Karpas-422 (cell line): ENCODE data around the gene DIPK1B. TPM values are rescaled to one million over a fixed set of nuclear protein-coding genes. Genes with fewer than 3 reads are reported as not detected.

Experiments used
- DNase-seq: peaks from one replicate; pipeline ENCODE4 v3.0.0-alpha.2; 2015
- H2AFZ ChIP-seq: fragments of 200-600 bp; sonication (generic); 2 replicates; pipeline ENCODE4 v1.6.1; 2014; ENCODE audit warnings: antibody characterized with exemption, low read length, mixed read lengths
- H3K27ac ChIP-seq: fragments of 200-600 bp; sonication (generic); 2 replicates; pipeline ENCODE4 v1.5.1; 2014; ENCODE audit warnings: mild to moderate bottlenecking, low read length, moderate library complexity
- H3K27me3 ChIP-seq: fragments of 200-600 bp; sonication (generic); 2 replicates; pipeline ENCODE4 v1.6.1; 2014; ENCODE audit warnings: low read length, mixed read lengths
- H3K36me3 ChIP-seq: fragments of 200-600 bp; sonication (generic); 2 replicates; pipeline ENCODE4 v1.6.1; 2014; ENCODE audit warnings: low read length, mixed read lengths; ENCODE audit not compliant: insufficient read depth
- H3K4me1 ChIP-seq: fragments of 200-600 bp; sonication (generic); 2 replicates; pipeline ENCODE4 v1.6.1; 2014; ENCODE audit warnings: mild to moderate bottlenecking, low read length, mixed read lengths
- H3K4me2 ChIP-seq: fragments of 200-600 bp; sonication (generic); 2 replicates; pipeline ENCODE4 v1.6.1; 2014; ENCODE audit warnings: low read length, low read depth, mild to moderate bottlenecking; ENCODE audit not compliant: poor library complexity, severe bottlenecking
- H3K4me3 ChIP-seq: fragments of 200-600 bp; sonication (generic); 2 replicates; pipeline ENCODE4 v1.5.1; 2014; ENCODE audit warnings: mild to moderate bottlenecking, antibody characterized with exemption, low read length, mixed read lengths
- H3K79me2 ChIP-seq: fragments of 200-600 bp; sonication (generic); 2 replicates; pipeline ENCODE4 v1.6.1; 2014; ENCODE audit warnings: mild to moderate bottlenecking, low read length, mixed read lengths
- H3K9ac ChIP-seq: fragments of 200-600 bp; sonication (generic); 2 replicates; pipeline ENCODE4 v1.6.0; 2014; ENCODE audit warnings: low read length
- H3K9me2 ChIP-seq: fragments of 200-600 bp; sonication (generic), shearing (Covaris generic); replicated peaks from 2 replicates; pipeline ENCODE4 v1.6.0; 2014; ENCODE audit warnings: mild to moderate bottlenecking, low read length, moderate library complexity; ENCODE audit not compliant: insufficient read depth
- H3K9me3 ChIP-seq: fragments of 300-700, 200-600 bp; sonication (generic); 2 replicates; pipeline ENCODE4 v1.6.1; 2014; ENCODE audit warnings: low read length, mixed read lengths
- H4K20me1 ChIP-seq: fragments of 200-600 bp; sonication (generic); 2 replicates; pipeline ENCODE4 v1.6.1; 2014; ENCODE audit warnings: mild to moderate bottlenecking, antibody characterized with exemption, low read length, low read depth; ENCODE audit not compliant: insufficient read depth
- total RNA-seq: library from RNA; depleted of rRNA; stranded (reverse); fragments of >200 nt; shearing (Covaris generic); gene quantifications from 2 replicates; pipeline ENCODE4 v1.2.3, GENCODE V29; 2014; ENCODE audit warnings: low replicate concordance; rRNA removed

DIPK1B gene
- total RNA-seq = not detected in 2 replicates

GRCh38 chr9:136711751-136712689, at the start of gene DIPK1B:
TSS of gene DIPK1B (plus strand) at chr9:136712572. CDS start at chr9:136712666, 94 bp downstream.
- Histone ChIP-seq H3K9me3 (no peaks in the 10 kb centered on the region), H3K27ac (no peak within 1 kb of the TSS), H3K9ac (no peak within 1 kb of the TSS), H3K4me2 (no peak within 1 kb of the TSS), H3K9me2 (no peaks in the 10 kb centered on the region), H3K36me3 (no peaks in the 10 kb centered on the region), H4K20me1 (0 out of 2 replicates have a peak, but pooled peaks cover 2% of the 10 kb centered on the region), H3K27me3 (no peaks in the 10 kb centered on the region), H3K4me1 (no peaks in the 10 kb centered on the region), H2AFZ (no peak within 1 kb of the TSS), H3K79me2 (no peaks in the 10 kb centered on the region), H3K4me3 (no peak within 1 kb of the TSS)
- DNase-seq = no peak

- H3K36me3 ChIP-seq = no peaks in the 10 kb centered on the region
- DNase-seq = no peak
- H4K20me1 ChIP-seq = 0 out of 2 replicates have a peak, but pooled peaks cover 3% of the 10 kb centered on the region
- H3K9ac ChIP-seq = no peak within 1 kb of the TSS
- no peaks in the 10 kb centered on the region; the same call in 1 of the 2 replicates for H3K4me1 ChIP-seq
- H3K27ac ChIP-seq = no peak within 1 kb of the TSS
- H3K4me3 ChIP-seq = no peak within 1 kb of the TSS
- no peaks in the 10 kb centered on the region for H3K9me2 ChIP-seq
- no peak within 1 kb of the TSS for H2AFZ ChIP-seq
- no peaks in the 10 kb centered on the region for H3K27me3 ChIP-seq
- H3K79me2 ChIP-seq = no peaks in the 10 kb centered on the region
- no peaks in the 10 kb centered on the region for H3K9me3 ChIP-seq
- H3K4me2 ChIP-seq = no peak within 1 kb of the TSS
Measured at GRCh38 chr9:136662656-136663581, 49.5 kb upstream of the DIPK1B start, which contains the start of gene EGFL7. TSS of gene EGFL7 (plus strand) at chr9:136662916. CDS start at chr9:136668283, 5,367 bp downstream.

GRCh38 chr9:136664000-136664915, 48.1 kb upstream of the DIPK1B start:
- Histone ChIP-seq H4K20me1 (0 out of 2 replicates have a peak, but pooled peaks cover 3% of the 10 kb centered on the region), H3K9me3 (no peaks in the 10 kb centered on the region), H2AFZ (no peak overlapping the region), H3K9ac (no peak overlapping the region), H3K4me2 (no peak overlapping the region), H3K27ac (no peak overlapping the region), H3K79me2 (no peaks in the 10 kb centered on the region), H3K36me3 (no peaks in the 10 kb centered on the region), H3K4me3 (no peak overlapping the region), H3K27me3 (no peaks in the 10 kb centered on the region), H3K4me1 (peaks cover 4% of the 10 kb centered on the region; the same call in 1 of the 2 replicates), H3K9me2 (no peaks in the 10 kb centered on the region)
- DNase-seq = no peak

GRCh38 chr9:136665111-136665703, 47.2 kb upstream of the DIPK1B start:
- H3K27ac ChIP-seq = no peak overlapping the region
- H3K9me3 ChIP-seq = no peaks in the 10 kb centered on the region
- H2AFZ ChIP-seq = no peak overlapping the region
- H3K27me3 ChIP-seq = no peaks in the 10 kb centered on the region
- no peaks in the 10 kb centered on the region for H4K20me1 ChIP-seq
- no peaks in the 10 kb centered on the region for H3K9me2 ChIP-seq
- no peak overlapping the region for H3K9ac ChIP-seq
- peaks cover 4% of the 10 kb centered on the region; the same call in 1 of the 2 replicates for H3K4me1 ChIP-seq
- DNase-seq = no peak
- H3K36me3 ChIP-seq = no peaks in the 10 kb centered on the region
- no peaks in the 10 kb centered on the region for H3K79me2 ChIP-seq
- no peak overlapping the region for H3K4me3 ChIP-seq
- no peak overlapping the region for H3K4me2 ChIP-seq

- Histone ChIP-seq H3K79me2 (no peaks in the 10 kb centered on the region), H3K4me2 (no peak overlapping the region), H3K36me3 (no peaks in the 10 kb centered on the region), H3K4me1 (peaks cover 4% of the 10 kb centered on the region; the same call in 1 of the 2 replicates), H3K4me3 (no peak overlapping the region), H3K9ac (no peak overlapping the region), H4K20me1 (no peaks in the 10 kb centered on the region), H2AFZ (no peak overlapping the region), H3K9me3 (no peaks in the 10 kb centered on the region), H3K27me3 (no peaks in the 10 kb centered on the region), H3K27ac (no peak overlapping the region), H3K9me2 (no peaks in the 10 kb centered on the region)
- no peak for DNase-seq
Measured at GRCh38 chr9:136665704-136666371, 46.5 kb upstream of the DIPK1B start.

- Histone ChIP-seq H4K20me1 (no peaks in the 10 kb centered on the region; the same call in 1 of the 2 replicates), H3K4me1 (peaks cover 4% of the 10 kb centered on the region; the same call in 1 of the 2 replicates), H3K4me2 (no peak overlapping the region), H3K79me2 (no peaks in the 10 kb centered on the region), H3K4me3 (no peak overlapping the region), H3K27ac (no peak overlapping the region), H3K36me3 (no peaks in the 10 kb centered on the region), H3K9ac (no peak overlapping the region), H3K9me3 (no peaks in the 10 kb centered on the region), H3K27me3 (no peaks in the 10 kb centered on the region), H2AFZ (no peak overlapping the region), H3K9me2 (no peaks in the 10 kb centered on the region)
- no peak for DNase-seq
Measured at GRCh38 chr9:136666372-136667213, 45.8 kb upstream of the DIPK1B start.
